Measurements from ENCODE around the gene FRYL. TPM values are rescaled to one million over a fixed set of nuclear protein-coding genes. Genes with fewer than 3 reads are reported as not detected.
A peak's percentile ranks its signal among the peaks of the same experiment; 100 is the strongest.
"Not testable (repeated sequence)": the region's sequence is repeated elsewhere in the genome, so short reads cannot be mapped to it uniquely, and the experiment has no call there.

Gene FRYL
- total RNA-seq, 1 donor from 2014 or later = 40.2 TPM

DNA sequence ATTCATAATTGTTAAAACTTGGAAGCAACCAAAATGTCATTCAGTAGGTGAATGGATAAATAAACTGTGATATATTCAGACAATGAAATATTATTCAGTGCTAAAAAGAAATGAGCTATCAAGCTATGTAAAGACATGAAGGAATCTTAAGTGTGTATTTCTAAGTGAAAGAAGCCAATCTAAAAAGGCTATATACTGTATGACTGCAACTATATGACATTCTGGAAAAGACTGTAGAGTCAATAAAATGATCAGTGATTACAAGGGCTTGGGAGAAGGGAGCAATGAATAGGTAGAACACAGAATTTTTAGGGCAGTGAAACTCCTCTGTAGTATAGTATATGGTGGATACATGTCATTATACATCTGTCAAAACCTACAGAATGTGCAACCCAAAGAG is 139.9 kb downstream of the FRYL start:
- no peak for DNase-seq
- intact Hi-C loops (cut with micrococcal nuclease) = no loop called here
- ATAC-seq = no peak

DNA sequence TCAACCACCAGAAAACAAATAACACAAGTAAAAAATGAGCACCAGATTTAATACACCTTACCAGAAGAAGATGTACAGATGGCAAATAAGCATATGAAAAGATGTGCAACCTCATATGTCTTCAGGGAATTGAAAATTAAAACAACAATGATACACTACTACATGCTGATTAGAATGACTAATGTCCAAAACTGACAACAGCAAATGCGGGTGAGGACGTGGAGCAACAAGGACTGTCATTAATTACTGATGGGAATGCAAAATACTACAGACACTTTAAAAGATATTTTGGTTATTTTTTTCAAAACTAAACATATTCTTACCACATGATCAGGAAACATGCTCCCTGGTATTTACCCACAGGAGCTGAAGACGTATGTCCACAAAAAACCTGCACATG is 140.3 kb downstream of the FRYL start:
- ATAC-seq (no peak), DNase-seq (no peak)
- intact Hi-C loops (cut with micrococcal nuclease) = no loop called here

DNA sequence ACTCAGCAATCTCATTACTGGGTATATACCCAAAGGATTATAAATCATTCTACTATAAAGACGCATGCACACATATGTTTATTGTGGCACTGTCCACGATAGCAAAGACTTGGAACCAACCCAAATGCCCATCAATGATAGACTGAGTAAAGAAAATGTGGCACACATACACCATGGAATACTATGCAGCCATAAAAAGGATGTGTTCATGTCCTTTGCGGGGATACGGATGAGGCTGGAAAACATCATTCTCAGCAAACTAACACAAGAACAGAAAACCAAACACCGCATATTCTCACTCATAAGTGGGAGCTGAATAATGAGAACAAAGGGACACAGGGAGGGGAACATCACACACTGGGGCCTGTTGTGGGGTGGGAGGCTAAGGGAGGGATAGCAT is 141.5 kb downstream of the FRYL start:
- DNase-seq; intact Hi-C loops (cut with micrococcal nuclease); ATAC-seq: not testable (repeated sequence)

DNA sequence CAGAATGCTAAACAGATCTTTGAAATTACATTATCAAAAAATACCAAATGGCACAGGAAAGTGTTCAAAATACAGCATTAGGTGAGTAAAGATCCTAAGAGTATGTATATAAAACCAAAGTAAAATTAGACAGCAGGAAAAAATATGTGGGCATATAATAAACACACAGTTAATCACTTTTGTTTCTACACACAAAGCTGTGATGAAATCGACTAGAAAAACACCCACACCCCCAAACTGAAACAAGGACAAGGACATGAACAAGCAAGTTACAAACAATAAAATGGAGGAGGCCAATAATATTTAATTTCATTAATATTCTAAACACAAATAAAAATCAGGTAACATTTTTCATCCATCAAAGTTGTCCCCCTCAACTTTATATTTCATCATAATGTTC is 143.2 kb downstream of the FRYL start:
- ATAC-seq = no peak

DNA sequence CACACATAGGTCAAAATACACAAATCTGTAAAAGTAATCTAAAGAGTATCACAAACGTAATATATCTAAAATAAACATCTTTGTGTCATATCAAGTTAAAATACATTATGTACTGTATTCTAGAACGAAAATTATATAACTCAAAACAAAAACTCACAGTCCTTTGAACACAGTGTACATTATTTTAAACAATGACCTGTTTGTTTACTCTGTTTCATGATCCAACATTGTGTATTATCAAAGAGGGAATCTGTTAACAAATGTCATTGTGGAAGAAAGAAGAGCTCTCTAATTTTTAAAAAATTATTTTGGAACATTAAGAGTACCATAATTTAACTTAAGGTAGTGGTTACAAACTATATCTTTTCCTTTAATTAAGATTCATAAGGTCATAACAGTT is 144.1 kb downstream of the FRYL start:
- ATAC-seq (no peak), DNase-seq (no peak)
- intact Hi-C loops (cut with micrococcal nuclease) = no loop called here

More for the DNA sequence above, 143.2 kb downstream of the FRYL start:
- intact Hi-C loops (cut with micrococcal nuclease) = no loop called here
- DNase-seq = no peak

DNA sequence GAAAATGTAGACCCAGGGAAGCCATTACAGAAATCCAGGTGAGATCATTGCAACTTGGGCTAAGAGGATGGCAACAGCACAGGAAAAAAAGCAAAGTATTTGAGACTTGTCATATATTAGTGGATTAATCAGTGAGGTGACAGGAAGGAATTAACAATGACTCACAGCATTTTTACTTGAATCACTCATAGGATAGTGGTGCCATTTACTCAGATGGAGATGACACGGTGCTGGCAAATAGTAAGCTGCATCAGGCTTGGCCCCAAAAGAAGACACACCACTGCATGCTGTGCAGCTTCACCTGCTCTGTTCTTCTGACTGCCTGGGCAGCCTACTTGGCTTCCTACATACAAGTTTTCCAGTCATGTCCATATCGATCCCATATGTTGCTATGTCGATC is 144.8 kb downstream of the FRYL start:
- ATAC-seq = no peak

DNA sequence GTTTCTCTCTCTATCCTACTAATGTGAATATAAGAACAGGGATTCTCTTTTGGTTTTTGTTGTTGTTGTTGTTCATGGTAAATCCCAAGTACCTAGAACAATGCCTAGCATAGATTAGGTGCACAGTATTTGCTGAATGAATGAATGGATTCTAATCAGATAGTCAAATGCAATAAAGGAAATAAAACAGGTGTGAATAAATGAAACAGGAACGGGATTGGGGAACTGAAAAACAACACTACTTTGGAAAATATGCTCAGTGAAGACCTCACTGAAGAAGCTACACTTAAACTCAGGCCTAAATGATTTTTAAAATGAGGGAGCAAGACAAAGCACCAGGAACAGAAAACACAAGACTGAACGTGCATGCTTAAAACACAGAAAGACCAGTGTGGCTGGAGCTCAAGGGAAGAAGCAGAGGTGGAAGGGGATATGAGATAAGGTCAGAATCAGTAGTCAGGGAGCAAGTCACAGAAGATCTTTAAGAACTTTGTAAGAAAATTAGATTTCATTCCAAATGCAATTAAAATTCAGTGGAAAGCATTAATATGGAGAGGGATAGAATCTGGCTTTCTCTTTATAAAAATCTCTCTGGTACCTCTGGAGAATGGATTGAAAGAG is 145.3 kb downstream of the FRYL start:
- intact Hi-C loops (cut with micrococcal nuclease) = no loop called here
- no peak for ATAC-seq

More for the DNA sequence above, 144.8 kb downstream of the FRYL start:
- intact Hi-C loops (cut with micrococcal nuclease) = no loop called here
- DNase-seq = no peak

DNA sequence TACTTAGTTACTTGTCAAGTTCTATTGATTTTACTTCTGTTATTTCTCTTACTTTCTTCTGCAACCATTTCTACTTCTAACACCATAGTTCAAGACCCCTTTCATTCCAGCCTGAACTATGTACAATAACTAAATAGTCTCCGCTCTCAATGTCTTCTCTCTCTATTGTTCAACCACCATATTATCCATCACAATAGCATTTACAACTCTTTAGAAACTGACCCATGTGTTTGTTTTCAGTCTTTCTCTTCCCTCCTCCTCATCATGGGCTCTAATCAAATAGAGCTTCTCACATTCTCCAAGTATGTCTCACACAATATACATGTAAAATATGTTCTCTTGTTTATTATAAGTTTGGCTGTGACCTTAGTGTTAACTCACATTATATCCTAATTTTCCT is 146.4 kb downstream of the FRYL start:
- ATAC-seq (no peak), DNase-seq (no peak)
- intact Hi-C loops (cut with micrococcal nuclease) = no loop called here

More for the DNA sequence above, 145.3 kb downstream of the FRYL start:
- no peak for DNase-seq

DNA sequence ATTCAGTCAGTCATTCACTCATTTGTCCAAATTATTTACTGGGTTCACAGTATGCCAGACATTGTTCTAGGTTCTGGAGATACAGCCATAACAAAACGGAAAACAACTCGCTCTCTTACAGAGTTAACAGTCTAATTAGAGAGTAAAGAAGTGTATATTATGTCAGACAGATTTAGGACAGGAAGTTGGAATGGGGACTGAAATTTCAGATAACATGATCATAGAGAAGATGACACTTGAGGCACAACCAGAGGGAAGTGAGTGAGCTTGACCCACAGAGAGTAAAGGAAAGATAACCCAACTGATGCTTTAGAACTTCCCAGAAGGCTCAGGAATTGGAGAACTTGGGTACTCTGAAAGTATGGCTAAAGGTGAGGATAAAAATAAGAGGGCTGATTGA is 150.6 kb downstream of the FRYL start:
- DNase-seq (no peak), ATAC-seq (no peak)
- intact Hi-C loops (cut with micrococcal nuclease) = no loop called here

DNA sequence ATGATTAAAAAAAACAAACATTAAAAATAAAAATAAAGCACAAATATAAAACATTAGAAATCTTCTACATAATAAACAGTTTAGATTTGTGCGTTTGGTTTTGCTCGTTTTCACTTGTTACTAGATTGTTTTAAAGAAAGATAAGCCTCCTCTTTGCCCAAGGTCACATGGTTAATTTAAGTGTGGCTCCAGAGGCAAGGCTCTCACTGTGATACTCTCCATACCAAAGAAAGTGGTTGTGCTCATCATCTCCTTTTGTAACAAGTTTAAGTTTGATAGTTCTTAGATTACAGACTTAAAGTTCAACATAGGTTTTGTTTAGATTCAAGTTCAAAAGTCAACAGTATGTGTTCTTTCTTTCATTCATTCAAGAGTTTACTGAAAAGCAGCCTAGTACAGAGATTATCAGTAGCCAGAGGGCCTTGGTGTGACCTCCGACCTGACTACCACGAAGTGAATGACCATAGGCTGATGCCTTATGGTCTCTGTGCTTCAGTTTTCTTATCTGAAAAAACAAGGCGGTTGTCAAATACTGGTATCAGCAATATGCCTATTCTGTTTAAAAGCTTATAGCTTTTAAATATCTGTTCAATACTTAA is 156.8 kb downstream of the FRYL start:
- intact Hi-C loops (cut with micrococcal nuclease) = no loop called here
- DNase-seq (no peak), ATAC-seq (no peak)

DNA sequence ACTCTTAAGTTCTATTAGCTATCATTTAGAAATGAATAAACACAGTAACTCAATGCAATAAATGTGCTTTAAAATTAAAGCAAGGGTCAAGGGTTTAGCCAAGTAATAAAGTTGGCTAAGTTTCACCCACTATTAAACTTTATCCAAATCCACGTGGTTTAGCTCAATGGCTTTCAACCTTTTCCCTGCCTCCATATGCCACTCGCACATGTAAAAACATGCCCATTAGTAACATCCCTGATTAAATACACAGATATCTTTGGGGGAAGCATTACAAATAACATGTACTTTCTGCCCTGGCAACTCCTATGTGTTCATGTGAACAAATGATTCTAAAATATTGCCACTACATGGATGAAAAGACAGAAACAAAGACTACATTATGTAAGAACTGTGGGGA is 159.2 kb downstream of the FRYL start:
- intact Hi-C loops (cut with micrococcal nuclease) = no loop called here
- no peak for DNase-seq
- no peak for ATAC-seq

DNA sequence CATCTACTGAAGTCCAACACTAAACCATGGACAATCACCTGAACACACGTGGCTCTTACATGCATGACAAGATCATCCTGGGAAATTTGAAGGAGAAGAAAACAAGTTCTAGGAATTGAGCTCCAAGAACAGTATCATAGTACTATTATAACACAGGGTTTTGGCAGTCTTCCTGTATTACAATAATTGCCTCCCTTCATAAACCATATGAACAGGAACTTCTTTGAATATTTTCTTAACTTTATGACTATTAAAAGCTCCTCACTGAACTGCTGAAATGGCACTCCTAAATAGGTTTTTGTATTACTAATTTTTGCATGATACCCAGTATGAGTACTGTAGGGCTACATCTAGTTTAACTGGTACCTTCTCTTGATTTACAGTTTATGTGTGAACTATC is 160.0 kb downstream of the FRYL start:
- no peak for ATAC-seq
- intact Hi-C loops (cut with micrococcal nuclease) = no loop called here
- DNase-seq = no peak

DNA sequence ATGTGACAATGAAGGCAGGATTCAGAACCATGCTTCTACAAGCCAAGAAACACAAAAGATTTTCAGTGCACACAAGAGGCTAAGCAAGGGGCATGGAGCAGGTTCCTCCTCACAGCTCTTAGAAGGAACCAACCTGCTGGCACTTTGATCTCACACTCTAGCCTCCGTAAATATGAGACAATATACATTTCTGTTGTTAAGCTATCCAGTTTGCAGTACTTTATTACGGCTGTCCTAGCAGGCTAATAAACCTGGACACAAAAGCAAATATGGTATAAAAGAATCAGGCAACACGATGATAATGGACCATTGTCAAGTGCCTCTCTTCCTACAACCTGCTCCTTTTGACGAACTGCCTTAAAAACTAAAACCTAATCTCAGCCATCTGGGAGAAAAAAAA is 175.6 kb downstream of the FRYL start:
- DNase-seq (no peak), ATAC-seq (no peak)
- intact Hi-C loops (cut with micrococcal nuclease) = no loop called here

DNA sequence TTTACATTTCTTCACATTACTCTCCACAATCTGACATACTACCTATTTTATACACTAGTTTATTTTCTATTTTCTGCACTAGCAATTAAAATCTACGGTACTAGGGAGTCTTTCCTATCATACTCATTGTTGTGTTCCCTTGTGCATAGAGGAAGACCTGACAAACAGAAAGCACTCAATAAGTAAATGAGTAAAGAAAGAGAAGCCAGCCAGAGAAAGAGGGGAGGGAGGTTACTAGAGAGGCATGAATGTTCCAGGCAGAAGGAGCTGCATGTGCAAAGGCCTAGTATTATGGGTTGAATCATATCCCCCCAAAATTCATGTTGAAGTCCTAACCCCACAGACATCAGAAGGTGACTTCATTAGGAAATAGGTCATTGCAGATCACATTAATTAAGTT is 176.0 kb downstream of the FRYL start:
- ATAC-seq (no peak), DNase-seq (no peak)
- intact Hi-C loops (cut with micrococcal nuclease) = no loop called here

DNA sequence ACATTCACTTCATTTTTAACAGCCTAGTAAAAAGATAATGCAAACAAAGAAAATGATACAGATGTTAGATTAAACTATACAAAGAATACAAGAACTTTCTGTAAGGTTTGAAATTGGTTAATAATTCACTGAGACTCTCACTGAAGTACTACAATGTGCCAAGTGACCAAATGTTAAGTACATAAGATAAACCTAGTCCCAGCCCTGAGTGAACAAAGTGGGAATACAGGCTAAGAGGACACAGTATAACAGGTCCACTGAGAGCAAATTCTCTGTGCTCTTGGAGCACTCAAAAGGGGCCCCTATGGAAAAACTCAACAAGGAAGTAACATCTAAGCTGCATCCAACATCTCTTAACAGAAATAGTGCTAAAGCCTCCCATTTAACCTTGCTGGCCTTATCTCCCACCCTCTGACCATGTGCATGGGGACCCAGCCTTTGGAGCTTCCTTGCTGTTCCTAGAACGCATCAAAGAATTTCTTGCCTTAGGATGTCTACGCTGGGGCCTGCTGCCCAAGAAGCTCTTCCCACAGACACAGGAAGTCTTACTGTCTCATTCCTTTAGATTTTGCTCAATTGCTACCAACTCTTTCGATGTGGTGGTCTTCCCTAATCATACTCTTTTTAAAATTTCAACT is 176.6 kb downstream of the FRYL start:
- DNase-seq = no peak
- intact Hi-C loops (cut with micrococcal nuclease) = no loop called here
- peak; percentile 58 for ATAC-seq

DNA sequence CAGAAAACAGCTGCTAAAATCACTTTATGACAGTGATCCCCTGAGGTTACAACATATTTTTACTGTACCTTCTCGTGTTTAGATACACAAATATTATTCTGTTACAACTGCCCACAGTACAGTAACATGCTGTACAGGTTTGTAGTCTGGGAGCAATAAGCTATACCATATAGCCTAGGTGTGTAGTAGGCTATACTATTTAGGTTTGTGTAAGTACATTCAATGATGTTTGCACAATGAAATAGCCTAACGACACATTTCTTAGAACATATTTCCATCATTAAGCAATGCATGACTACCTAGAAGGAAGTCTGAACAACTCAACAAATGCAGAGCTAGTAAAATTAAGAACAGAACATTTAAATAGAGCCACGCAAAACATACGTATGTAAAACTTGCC is 177.3 kb downstream of the FRYL start:
- DNase-seq (no peak), ATAC-seq (no peak)
- intact Hi-C loops (cut with micrococcal nuclease) = no loop called here

DNA sequence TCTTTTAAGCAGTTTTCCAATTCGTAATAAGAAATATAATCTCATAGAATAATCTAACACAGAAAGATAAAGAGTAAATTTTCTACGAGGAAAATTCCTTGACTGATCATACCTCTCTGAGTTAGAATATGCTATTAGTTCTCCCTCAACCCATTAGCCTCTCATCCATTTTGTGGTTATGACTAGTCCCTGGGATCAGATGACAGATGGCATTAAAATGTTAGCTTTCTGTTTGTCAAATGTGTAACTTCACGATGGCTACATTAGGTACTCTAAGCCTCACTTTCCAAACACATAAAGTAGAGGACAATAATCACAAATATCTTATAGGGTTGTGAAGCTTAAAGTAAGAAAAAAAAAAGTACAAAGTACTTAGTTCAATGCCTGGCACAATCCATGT is 177.9 kb downstream of the FRYL start:
- intact Hi-C loops (cut with micrococcal nuclease) = no loop called here
- ATAC-seq (no peak), DNase-seq (no peak)

DNA sequence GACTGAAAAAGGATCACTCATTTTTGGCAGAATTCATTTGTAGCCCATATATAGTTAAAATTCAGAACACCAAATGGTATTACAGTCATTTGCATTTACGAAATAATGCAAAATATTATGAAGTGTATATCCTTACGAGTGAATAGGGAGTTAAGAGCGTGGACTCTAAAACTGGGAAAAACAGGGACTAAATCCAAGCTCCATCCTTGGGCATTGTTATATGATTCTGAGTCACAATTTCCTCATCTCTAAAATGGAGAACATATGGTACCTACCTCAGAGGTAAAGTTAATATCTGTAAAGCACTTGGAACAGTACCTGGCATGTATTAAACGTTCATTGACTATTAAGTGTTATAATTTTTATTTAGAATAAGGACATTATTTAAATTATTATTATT is 183.7 kb downstream of the FRYL start:
- ATAC-seq = no peak
- intact Hi-C loops (cut with micrococcal nuclease) = no loop called here
- DNase-seq = no peak

DNA sequence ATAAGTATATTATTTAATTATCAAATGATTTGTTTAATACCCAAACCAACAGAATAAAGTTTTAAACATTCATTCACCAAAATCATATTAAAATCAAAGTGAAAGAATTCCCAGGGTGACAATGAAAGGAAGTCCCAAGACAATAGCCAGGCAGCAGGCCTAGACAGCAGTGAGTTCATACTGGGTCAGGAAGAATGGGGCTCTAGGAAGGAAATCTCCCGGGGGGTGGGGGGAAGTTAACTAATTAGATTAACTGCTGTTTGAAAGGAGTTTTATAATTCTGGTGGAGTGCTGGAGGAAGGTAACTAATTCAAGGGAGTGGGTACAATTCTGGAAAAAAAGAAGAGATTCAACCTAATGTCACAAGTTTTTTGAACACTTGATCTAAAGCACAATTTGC is 185.9 kb downstream of the FRYL start:
- intact Hi-C loops (cut with micrococcal nuclease) = no loop called here
- DNase-seq (no peak), ATAC-seq (peak; percentile 71)

DNA sequence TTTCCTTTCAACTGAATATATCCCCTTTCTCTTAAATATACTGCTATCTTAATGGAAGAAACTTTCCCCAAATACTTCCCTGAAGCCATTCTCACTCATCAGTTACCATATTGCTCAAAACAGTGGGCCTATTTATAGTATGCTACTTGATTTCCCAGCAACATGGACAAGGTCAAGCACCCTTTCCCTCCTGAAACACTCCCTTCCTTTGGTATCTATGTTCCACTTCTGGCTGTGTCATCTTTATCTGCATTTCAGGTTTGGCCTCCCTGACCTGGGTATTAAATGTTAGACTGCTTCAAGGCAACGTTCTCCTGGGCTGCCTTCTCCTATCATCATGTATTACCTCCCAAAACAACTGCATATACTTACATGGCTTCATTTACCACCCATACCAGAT is 188.7 kb downstream of the FRYL start:
- DNase-seq (no peak), ATAC-seq (peak; percentile 72)
- intact Hi-C loops (cut with micrococcal nuclease) = no loop called here

DNA sequence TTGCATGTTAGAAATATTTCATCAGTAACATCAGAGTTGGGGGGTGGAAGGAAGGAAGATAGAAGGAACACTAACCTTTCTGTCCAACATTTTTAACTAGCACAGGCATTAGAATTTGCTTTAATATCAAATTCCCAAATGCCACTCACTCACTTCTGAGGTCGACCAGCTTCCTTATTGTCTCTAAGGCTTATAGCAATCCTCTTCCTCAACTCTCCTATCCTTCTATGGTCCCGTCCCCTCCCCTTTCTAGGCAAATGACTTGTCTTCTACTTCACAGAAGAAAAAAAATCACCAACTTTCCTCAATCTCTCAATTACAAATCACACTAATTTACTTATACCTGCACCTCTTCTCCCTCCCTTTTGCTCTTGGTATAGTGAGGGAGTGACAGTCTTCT is 189.2 kb downstream of the FRYL start:
- intact Hi-C loops (cut with micrococcal nuclease) = no loop called here
- no peak for ATAC-seq
- DNase-seq = no peak
